Occipital lobe (tissue), 2 donors: ENCODE results near the gene ZBTB43. TPM values are rescaled to one million over a fixed set of nuclear protein-coding genes. Genes with fewer than 3 reads are reported as not detected.

Experiments used
- DNase-seq: peaks from one replicate; lab custom pipeline; 2025; lab: John Stamatoyannopoulos, UW
- total RNA-seq: library from RNA; depleted of rRNA; stranded (reverse); fragments of >200 nt; gene quantifications from one replicate; pipeline ENCODE4 v1.2.3, GENCODE V29; 2014

The ZBTB43 gene
- total RNA-seq, 1 donor from 2014 or later = 57.7 TPM

GRCh38 chr9:126830827-126831226 lies 26.0 kb downstream of the ZBTB43 start:
- no peak for DNase-seq

- no peak for DNase-seq
Observed at GRCh38 chr9:126832440-126832839, 27.6 kb downstream of the ZBTB43 start.

- no peak for DNase-seq
Observed at GRCh38 chr9:126833020-126833419, 28.2 kb downstream of the ZBTB43 start.

GRCh38 chr9:126833710-126834345 lies 29.0 kb downstream of the ZBTB43 start:
- DNase-seq = no peak

GRCh38 chr9:126834672-126835071 lies 29.8 kb downstream of the ZBTB43 start:
- no peak for DNase-seq

- DNase-seq = no peak
Observed at GRCh38 chr9:126836216-126836615, 31.4 kb downstream of the ZBTB43 start.

GRCh38 chr9:126838055-126838811 lies 33.4 kb downstream of the ZBTB43 start:
- no peak for DNase-seq

- DNase-seq = no peak
Observed at GRCh38 chr9:126838895-126839294, 34.1 kb downstream of the ZBTB43 start.

GRCh38 chr9:126839301-126839700 lies 34.5 kb downstream of the ZBTB43 start:
- no peak for DNase-seq

- no peak for DNase-seq
Observed at GRCh38 chr9:126842220-126842842, 37.5 kb downstream of the ZBTB43 start.

GRCh38 chr9:126842977-126843799 lies 38.3 kb downstream of the ZBTB43 start:
- DNase-seq = peak; percentile 45

GRCh38 chr9:126844085-126844484 lies 39.2 kb downstream of the ZBTB43 start:
- no peak for DNase-seq

GRCh38 chr9:126847051-126847450 lies 42.2 kb downstream of the ZBTB43 start:
- no peak for DNase-seq

- no peak for DNase-seq
Observed at GRCh38 chr9:126849591-126850225, 44.9 kb downstream of the ZBTB43 start.

GRCh38 chr9:126851286-126851880 lies 46.5 kb downstream of the ZBTB43 start:
- DNase-seq = no peak

- DNase-seq = no peak
Observed at GRCh38 chr9:126852086-126852688, 47.3 kb downstream of the ZBTB43 start.

GRCh38 chr9:126853667-126854066 lies 48.8 kb downstream of the ZBTB43 start:
- DNase-seq = no peak

GRCh38 chr9:126854734-126855133 lies 49.9 kb downstream of the ZBTB43 start:
- no peak for DNase-seq

GRCh38 chr9:126856326-126856877 lies 51.6 kb downstream of the ZBTB43 start:
- DNase-seq = no peak
